Panc1 (cell line): ENCODE data around the gene TANC1. TPM values are rescaled to one million over a fixed set of nuclear protein-coding genes. Genes with fewer than 3 reads are reported as not detected.

Source experiments
- ATAC-seq: fragments of 200-7000 bp; cut with Tn5 transposase; 2 replicates; pipeline ENCODE4 v1.9.1; 2020; ENCODE audit warnings: mild to moderate bottlenecking, moderate library complexity
- BruUV-seq: library from RNA; stranded (reverse); fragments of 400-500 nt; replicated peaks from 2 replicates; lab custom pipeline; 2021; lab: Mats Ljungman, UMichigan
- CTCF ChIA-PET: fragments of 300-600 bp; sonication (Branson Sonifier 250); formaldehyde crosslinking; loops from one replicate; lab custom pipeline; 2022; ENCODE audit warnings: antibody characterized with exemption; lab: Charles Lee
- POLR2A ChIA-PET: fragments of 300-600 bp; sonication (Branson Sonifier 250); formaldehyde crosslinking; loops from one replicate; lab custom pipeline; 2022; ENCODE audit warnings: antibody characterized with exemption; lab: Charles Lee
- DNase-seq: peaks from one replicate; pipeline ENCODE4 v3.0.0-alpha.2; 2010; ENCODE audit warnings: low read depth, low spot score
- H3K27ac ChIP-seq: 2 replicates; pipeline ENCODE4 v1.5.1; 2011; ENCODE audit warnings: mild to moderate bottlenecking, low read length, inconsistent platforms
- H3K27me3 ChIP-seq: fragments of 200-500 bp; sonication (Bioruptor generic); 2 replicates; pipeline ENCODE4 v1.6.0; 2014; ENCODE audit warnings: low read length, inconsistent platforms; ENCODE audit not compliant: control insufficient read depth, insufficient read depth
- H3K36me3 ChIP-seq: fragments of 200-500 bp; sonication (Bioruptor generic); 2 replicates; pipeline ENCODE4 v1.5.1; 2014; ENCODE audit warnings: inconsistent platforms, mild to moderate bottlenecking, low read length, moderate library complexity; ENCODE audit not compliant: control insufficient read depth, insufficient read depth
- H3K4me1 ChIP-seq: 2 replicates; pipeline ENCODE4 v1.5.1; 2011; ENCODE audit warnings: inconsistent platforms, mild to moderate bottlenecking, low read length, moderate library complexity; ENCODE audit not compliant: control insufficient read depth, insufficient read depth
- H3K4me3 ChIP-seq, 2 experiments: 2 replicates each; pipeline ENCODE4 v1.5.1; 2011 to 2012; ENCODE audit warnings: low read depth in 2 of 2, low read length in 2 of 2, mild to moderate bottlenecking in 2 of 2, inconsistent platforms in 1 of 2, moderate library complexity in 1 of 2
- H3K9me3 ChIP-seq: fragments of 200-500 bp; sonication (Bioruptor generic); 2 replicates; pipeline ENCODE4 v1.5.1; 2014; ENCODE audit warnings: low read depth, mild to moderate bottlenecking, inconsistent platforms, low read length, moderate library complexity; ENCODE audit not compliant: control insufficient read depth, insufficient read depth
- CTCF ChIP-seq: fragments of 450-650 bp; IDR thresholded peaks from 2 replicates; pipeline ENCODE4 v1.5.1; 2017; ENCODE audit warnings: mild to moderate bottlenecking
- POLR2AphosphoS5 ChIP-seq: IDR thresholded peaks from 2 replicates; pipeline ENCODE4 v1.6.1; 2012; ENCODE audit warnings: mild to moderate bottlenecking, low read depth, low read length, moderate library complexity
- REST ChIP-seq, 2 experiments: IDR thresholded peaks; 2 replicates each; pipeline ENCODE4 v1.6.1; 2011 to 2012; ENCODE audit warnings: low read depth in 2 of 2, control low read depth in 1 of 2, low read length in 1 of 2, mild to moderate bottlenecking in 1 of 2, moderate library complexity in 1 of 2; ENCODE audit not compliant: insufficient read depth in 1 of 2
- SIN3A ChIP-seq: IDR thresholded peaks from 2 replicates; pipeline ENCODE4 v1.6.1; 2012; ENCODE audit warnings: low read depth, mild to moderate bottlenecking, low read length, moderate library complexity, borderline replicate concordance; ENCODE audit not compliant: insufficient read depth
- TCF7L2 ChIP-seq: IDR thresholded peaks from 2 replicates; pipeline ENCODE4 v1.6.1; 2011; ENCODE audit warnings: mild to moderate bottlenecking, low read depth, low read length, inconsistent platforms
- in situ Hi-C: cut with HindIII; loops from 2 replicates; pipeline ENCODE4 v1.10.0; 2016; ENCODE audit warnings: low sequenced_read_pairs, low pct_unique_long_range_greater_than_20kb
- intact Hi-C: fragments of 100-400 bp; cut with micrococcal nuclease; formaldehyde crosslinking; loops from one replicate; pipeline ENCODE4 v1.10.0; 2022; ENCODE audit not compliant: unreplicated experiment
- total RNA-seq: library from RNA; stranded (reverse); gene quantifications from one replicate; pipeline ENCODE4 v1.2.1, GENCODE V29; 2021; ENCODE audit not compliant: unreplicated experiment

TANC1 gene
- total RNA-seq, 1 experiment from 2014 or later = 44.3 TPM

- POLR2A ChIA-PET = no interaction called here
- no peak overlapping the region for H3K27ac ChIP-seq
These were observed 232.1 kb downstream of the TANC1 start for GRCh38 chr2:159200498-159200897.

GRCh38 chr2:159201360-159202063 lies 233.1 kb downstream of the TANC1 start:
- Histone ChIP-seq H3K27ac (no peak overlapping the region), H3K4me3 (no peak overlapping the region), H3K36me3 (peaks cover 16% of the 10 kb centered on the region), H3K27me3 (no peaks in the 10 kb centered on the region), H3K4me1 (no peaks in the 10 kb centered on the region), H3K9me3 (no peaks in the 10 kb centered on the region)
- in situ Hi-C loops = no loop called here
- CTCF ChIA-PET = no interaction called here
- POLR2A ChIA-PET = no interaction called here
- no peak for DNase-seq
- ATAC-seq = no peak
- BruUV-seq = no TSS peak
- intact Hi-C loops = no loop called here
- TF ChIP-seq SIN3A = no peak
- TF ChIP-seq REST (IDR thresholded peaks at IDR 0.05; ENCODE audit: insufficient read depth in 1 of 2, low read depth in 2 of 2, low read length in 1 of 2) = no peak
- no peak for TF ChIP-seq TCF7L2
- TF ChIP-seq CTCF = no peak
- no peak for TF ChIP-seq POLR2AphosphoS5

More at GRCh38 chr2:159200498-159200897, 232.1 kb downstream of the TANC1 start:
- in situ Hi-C loops = no loop called here
- BruUV-seq = no TSS peak
- peaks cover 12% of the 10 kb centered on the region for H3K36me3 ChIP-seq
- CTCF ChIA-PET = no interaction called here
- DNase-seq (no peak), ATAC-seq (no peak)
- H3K9me3 ChIP-seq = no peaks in the 10 kb centered on the region
- intact Hi-C loops = no loop called here
- no peaks in the 10 kb centered on the region for H3K27me3 ChIP-seq
- no peak overlapping the region for H3K4me3 ChIP-seq
- TF ChIP-seq SIN3A (no peak), CTCF (no peak), TCF7L2 (no peak), REST (IDR thresholded peaks at IDR 0.05; ENCODE audit: insufficient read depth in 1 of 2, low read depth in 2 of 2, low read length in 1 of 2) (no peak), POLR2AphosphoS5 (no peak)
- no peaks in the 10 kb centered on the region for H3K4me1 ChIP-seq
